GM23248 (cell line): Measurements from ENCODE around the gene ALDH16A1.

Experiments used
- EZH2 ChIP-seq: fragments of 200-600 bp; sonication (generic); IDR thresholded peaks from 2 replicates; pipeline ENCODE4 v1.6.1; 2018; ENCODE audit warnings: antibody characterized with exemption, mild to moderate bottlenecking; ENCODE audit not compliant: insufficient read depth, poor library complexity, severe bottlenecking
- EZH2phosphoT487 ChIP-seq: fragments of 200-600 bp; sonication (generic); IDR thresholded peaks from 2 replicates; pipeline ENCODE4 v1.6.1; 2018; ENCODE audit warnings: antibody characterized with exemption, moderate library complexity, mild to moderate bottlenecking, low read depth; ENCODE audit not compliant: insufficient read depth

DNA sequence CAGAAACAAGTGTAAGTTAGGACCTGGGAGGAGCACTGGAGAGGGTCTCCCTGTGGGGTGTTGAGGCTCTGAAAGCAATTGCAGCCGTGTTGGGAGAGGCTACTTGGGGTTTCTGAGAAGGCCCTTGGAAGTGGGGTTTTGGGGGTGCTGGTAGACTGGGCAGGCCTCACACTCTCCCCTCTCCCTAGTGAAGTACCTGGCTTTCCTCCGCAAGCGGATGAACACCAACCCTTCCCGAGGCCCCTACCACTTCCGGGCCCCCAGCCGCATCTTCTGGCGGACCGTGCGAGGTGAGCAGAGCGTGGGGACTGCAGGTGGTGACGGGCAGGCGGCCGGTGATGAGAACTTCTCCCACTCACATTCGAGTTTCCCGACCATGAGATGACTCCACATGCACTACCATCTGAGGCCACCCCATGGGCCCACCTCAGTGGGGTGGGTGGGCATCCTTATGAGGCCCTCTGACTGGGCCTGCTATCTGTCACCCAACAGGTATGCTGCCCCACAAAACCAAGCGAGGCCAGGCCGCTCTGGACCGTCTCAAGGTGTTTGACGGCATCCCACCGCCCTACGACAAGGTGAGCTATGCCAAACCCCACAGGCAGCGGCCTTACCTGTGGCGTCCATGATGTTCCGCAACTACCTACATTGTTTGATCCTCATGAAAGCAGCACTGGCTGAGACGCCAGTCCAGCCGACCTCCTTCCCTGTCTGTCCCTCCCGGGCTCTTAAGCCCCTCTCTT is 37.4 kb downstream of the ALDH16A1 start:
- TF ChIP-seq EZH2 (no peak), EZH2phosphoT487 (no peak)
